HT1080 (cell line): ENCODE measurements around the gene CFAP97. TPM values are rescaled to one million over a fixed set of nuclear protein-coding genes. Genes with fewer than 3 reads are reported as not detected.
A peak's percentile ranks its signal among the peaks of the same experiment; 100 is the strongest.

ENCODE experiments used
- DNase-seq: peaks from one replicate; pipeline ENCODE4 v3.0.0-alpha.2; 2015; ENCODE audit warnings: low read depth
- total RNA-seq: library from RNA; depleted of rRNA; stranded (reverse); fragments of >200 nt; shearing (Covaris generic); gene quantifications from 2 replicates; pipeline ENCODE4 v1.2.3, GENCODE V29; 2014; rRNA removed

CFAP97 gene
- total RNA-seq, 1 experiment from 2014 or later, result 29.7 TPM

DNA sequence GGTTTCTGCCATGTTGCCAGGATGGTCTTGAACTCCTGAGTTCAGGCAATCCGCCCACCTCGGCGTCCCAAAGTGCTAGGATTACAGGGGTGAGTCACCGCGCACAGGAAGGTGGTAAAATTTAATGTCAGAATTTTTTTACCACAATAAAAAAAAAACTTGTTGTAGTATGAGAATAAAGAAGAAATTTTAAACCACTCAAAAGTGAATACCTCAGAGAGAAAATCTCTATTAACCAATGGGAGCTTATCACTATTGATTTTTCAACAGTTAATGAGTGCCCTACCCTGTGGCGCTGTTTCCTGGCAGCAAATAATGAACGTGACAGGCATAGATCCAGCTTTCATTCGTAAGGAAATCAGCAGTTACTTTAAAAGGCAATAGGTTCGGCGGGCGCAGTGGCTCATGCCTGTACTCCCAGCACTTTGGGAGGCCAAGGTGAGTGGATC lies 93.4 kb downstream of the CFAP97 start:
- DNase-seq, result peak; percentile 13

DNA sequence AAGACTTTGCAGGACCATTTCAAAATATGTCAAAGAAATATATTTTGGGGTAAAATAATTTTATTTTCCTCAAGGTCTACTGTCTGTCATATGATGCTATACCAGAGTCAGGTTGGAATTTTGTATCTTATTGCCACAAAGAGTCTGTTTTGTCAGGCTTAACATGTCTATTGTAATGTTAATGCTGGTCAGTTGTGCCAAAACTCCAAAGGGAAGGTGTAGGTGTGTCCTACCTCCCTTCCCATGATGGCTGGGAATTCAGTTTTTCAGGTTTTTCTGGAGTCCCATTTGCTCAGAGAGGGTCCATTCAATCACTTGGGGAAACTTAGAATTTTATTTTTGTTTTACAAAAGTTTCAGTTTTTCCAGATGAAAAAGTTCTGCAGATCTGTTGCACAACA lies 94.1 kb downstream of the CFAP97 start:
- DNase-seq, result no peak

Other genes starting within 250 kb of the CFAP97 start
- not detected in 2 replicates for gene HELT, start 185.5 kb downstream of the CFAP97 start, total RNA-seq
- gene SLC25A4, start 60.7 kb downstream of the CFAP97 start, total RNA-seq, result 27.2 and 33.9 TPM in 2 replicates
- gene SNX25, start 5.6 kb upstream of the CFAP97 start, total RNA-seq, result 20.8 and 24.6 TPM in 2 replicates
- gene LRP2BP, start 191.9 kb upstream of the CFAP97 start, total RNA-seq, result 0.08 and 0.13 TPM in 2 replicates
- gene ANKRD37, start 192.8 kb upstream of the CFAP97 start, total RNA-seq, result 13.4 and 20.6 TPM in 2 replicates
- 20.3 and 23.1 TPM in 2 replicates for gene UFSP2, start 222.0 kb upstream of the CFAP97 start, total RNA-seq